Endothelial cell of umbilical vein (primary cell): Measurements from ENCODE around the gene AKAP13. TPM values are rescaled to one million over a fixed set of nuclear protein-coding genes. Genes with fewer than 3 reads are reported as not detected.
"Not testable (repeated sequence)": the region's sequence is repeated elsewhere in the genome, so short reads cannot be mapped to it uniquely, and the experiment has no call there.

Source experiments
- BruUV-seq: library from RNA; stranded (reverse); fragments of 400-500 nt; replicated peaks from 2 replicates; lab custom pipeline; 2021; lab: Mats Ljungman, UMichigan
- CTCF ChIA-PET: fragments of 300-600, 350-600 bp; sonication (Branson Sonifier 250); formaldehyde crosslinking; loops from one replicate; lab custom pipeline; 2021; ENCODE audit warnings: antibody characterized with exemption, inconsistent platforms; lab: Charles Lee
- POLR2A ChIA-PET: fragments of 300-600, 350-600 bp; sonication (Branson Sonifier 250); formaldehyde crosslinking; loops from one replicate; lab custom pipeline; 2021; ENCODE audit warnings: antibody characterized with exemption, inconsistent platforms; lab: Charles Lee
- DNase-seq: peaks from one replicate; pipeline ENCODE4 v3.0.0-alpha.2; 2011; ENCODE audit warnings: low read depth, low spot score
- FAIRE-seq: peaks from 2 replicates; lab custom pipeline; 2011; peaks lifted over from hg19 to GRCh38; lab: Jason Lieb, UNC
- H2AFZ ChIP-seq: 2 replicates; pipeline ENCODE4 v1.6.0; 2012; ENCODE audit warnings: low read depth, low read length, control low read depth, inconsistent platforms
- H3K27ac ChIP-seq: 2 replicates; pipeline ENCODE4 v1.5.1; 2011; ENCODE audit warnings: low read depth, mild to moderate bottlenecking, control low read depth, low read length, moderate library complexity; ENCODE audit not compliant: insufficient read depth
- H3K27me3 ChIP-seq, 2 experiments: 2 replicates each; pipeline versions ENCODE4 v1.6.0 to v1.6.1; 2011; ENCODE audit warnings: low read length in 2 of 2, mixed read lengths in 1 of 2; ENCODE audit not compliant: control insufficient read depth in 2 of 2, insufficient read depth in 2 of 2
- H3K36me3 ChIP-seq, 2 experiments: 2 replicates in 1 of 2; 3 replicates in 1 of 2; pipeline ENCODE4 v1.5.1; 2011; ENCODE audit warnings: low read length in 2 of 2, mild to moderate bottlenecking in 1 of 2, moderate library complexity in 1 of 2; ENCODE audit not compliant: control insufficient read depth in 2 of 2, insufficient read depth in 2 of 2; ENCODE audit errors: extremely low read depth in 1 of 2
- H3K4me1 ChIP-seq: 3 replicates; pipeline ENCODE4 v1.5.1; 2011; ENCODE audit warnings: mild to moderate bottlenecking, low read length; ENCODE audit not compliant: control insufficient read depth, insufficient read depth; ENCODE audit errors: extremely low read depth
- H3K4me2 ChIP-seq: 2 replicates; pipeline ENCODE4 v1.6.1; 2011; ENCODE audit warnings: low read length, control low read depth, mixed read lengths; ENCODE audit not compliant: insufficient read depth
- H3K4me3 ChIP-seq, 3 experiments: fragments of 200-600 bp in 1 of 3; sonication (generic), shearing (Covaris generic) in 1 of 3; replicated peaks in 1 of 3; 2 replicates each; pipeline ENCODE4 v1.5.1; 2011 to 2016; ENCODE audit warnings: control low read depth in 3 of 3, low read length in 3 of 3, mild to moderate bottlenecking in 2 of 3, inconsistent platforms in 1 of 3, low read depth in 1 of 3, moderate library complexity in 1 of 3; ENCODE audit not compliant: insufficient read depth in 1 of 3
- H3K79me2 ChIP-seq: 2 replicates; pipeline ENCODE4 v1.6.0; 2012; ENCODE audit warnings: low read length, inconsistent platforms; ENCODE audit not compliant: control insufficient read depth, insufficient read depth
- H3K9ac ChIP-seq: replicated peaks from 2 replicates; pipeline ENCODE3; 2011; ENCODE audit warnings: low read length, control low read depth; ENCODE audit not compliant: insufficient read depth; ENCODE audit errors: extremely low read depth
- H3K9me1 ChIP-seq: replicated peaks from 3 replicates; pipeline ENCODE4 v1.6.0; 2011; ENCODE audit warnings: mild to moderate bottlenecking, low read length; ENCODE audit not compliant: control insufficient read depth, insufficient read depth; ENCODE audit errors: extremely low read depth
- H3K9me3 ChIP-seq: replicated peaks from 2 replicates; pipeline ENCODE4 v1.5.1; 2012; ENCODE audit warnings: low read length, inconsistent platforms; ENCODE audit not compliant: control insufficient read depth, insufficient read depth
- H4K20me1 ChIP-seq: replicated peaks from 2 replicates; pipeline ENCODE3; 2011; ENCODE audit warnings: mild to moderate bottlenecking, low read length; ENCODE audit not compliant: control insufficient read depth, insufficient read depth; ENCODE audit errors: extremely low read depth
- FOS ChIP-seq: IDR thresholded peaks from 2 replicates; pipeline ENCODE4 v1.6.1; 2011; ENCODE audit warnings: mild to moderate bottlenecking, low read length, moderate library complexity, borderline replicate concordance; ENCODE audit not compliant: insufficient read depth
- GATA2 ChIP-seq: IDR thresholded peaks from 2 replicates; pipeline ENCODE4 v1.7.0; 2011; ENCODE audit warnings: low read depth, mild to moderate bottlenecking, moderate library complexity, mixed read lengths, low read length; ENCODE audit not compliant: insufficient read length, insufficient read depth
- JUN ChIP-seq: IDR thresholded peaks from 2 replicates; pipeline ENCODE4 v1.6.1; 2011; ENCODE audit warnings: borderline replicate concordance, low read depth; ENCODE audit not compliant: insufficient read length, insufficient read depth
- POLR2A ChIP-seq: IDR thresholded peaks from 2 replicates; pipeline ENCODE4 v1.6.1; 2012; ENCODE audit warnings: low read depth, mild to moderate bottlenecking, control low read depth, low read length
- dilution Hi-C: fragments of 300-500 bp; cut with MboI; formaldehyde crosslinking; loops from one replicate; pipeline ENCODE4 v1.15.0; 2019; ENCODE audit warnings: low sequenced_read_pairs; ENCODE audit not compliant: extremely low pct_ligation_motif_present
- intact Hi-C: fragments of 100-400 bp; cut with micrococcal nuclease; formaldehyde crosslinking; loops from one replicate; pipeline ENCODE4 v1.10.0; 2022
- polyA plus RNA-seq, 4 experiments: library from polyadenylated mRNA; depleted of rRNA in 3 of 4; stranded (reverse) in 3 of 4; unstranded in 1 of 4; fragments of >200 nt; gene quantifications; 2 replicates each; pipeline versions ENCODE4 v1.2.1 to v1.2.3, GENCODE V29; 2011 to 2012; ENCODE audit warnings: missing spikeins in 1 of 4
- total RNA-seq: library from RNA; stranded (reverse); gene quantifications from 2 replicates; pipeline ENCODE4 v1.2.3, GENCODE V29; 2021
- TF ChIP-seq, protein P1 (sequence below), 2 donors: IDR thresholded peaks; 1 replicate in 1 of 2; 2 replicates in 1 of 2; pipeline ENCODE4 v1.5.1; 2011; ENCODE audit warnings: low read length in 2 of 2, mild to moderate bottlenecking in 2 of 2, moderate library complexity in 2 of 2, control low read depth in 1 of 2, inconsistent platforms in 1 of 2, low read depth in 1 of 2; ENCODE audit not compliant: insufficient read depth in 1 of 2; ENCODE audit errors: extremely low read depth in 1 of 2

AKAP13 gene
- total and polyA plus RNA-seq, 2 donors (not counting 3 experiments of a cell fraction or from before 2014, with no cell fraction given) = 22.8 to 87.8 TPM

DNA sequence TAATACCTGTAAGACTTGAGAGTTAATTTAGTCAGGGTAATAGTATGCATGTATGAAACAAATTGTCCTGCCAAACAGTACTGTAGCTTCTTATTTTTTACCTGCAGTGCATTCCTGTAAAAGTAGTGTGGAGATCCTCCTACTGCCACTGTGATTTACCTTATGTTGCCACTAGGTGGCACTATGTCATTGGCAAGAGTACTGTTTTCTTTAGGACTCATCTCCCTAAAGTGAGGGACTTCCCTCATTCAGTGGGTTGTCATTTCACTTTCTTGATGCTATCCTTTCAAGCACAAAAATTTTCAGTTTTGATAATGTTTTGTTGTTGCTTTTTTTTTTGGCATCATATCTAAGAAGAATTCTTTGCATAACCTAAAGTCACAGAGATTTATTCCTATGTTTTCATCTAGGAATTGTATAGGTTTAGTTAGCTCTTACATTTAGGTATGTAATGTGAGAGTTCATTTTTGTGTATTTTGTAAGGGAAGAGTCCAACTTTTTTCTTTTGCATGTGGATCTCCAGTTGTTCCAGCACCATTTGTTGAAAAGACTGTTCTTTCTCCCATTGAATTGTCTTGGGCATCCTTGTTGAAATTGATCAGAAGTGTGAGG lies 105.7 kb downstream of the AKAP13 start:
- FAIRE-seq (no peak), DNase-seq (peak; percentile 78)
- H3K79me2 ChIP-seq = peaks cover 15% of the 10 kb centered on the region
- no TSS peak for BruUV-seq
- no peaks in the 10 kb centered on the region for H4K20me1 ChIP-seq
- TF ChIP-seq FOS (no peak), GATA2 (no peak), POLR2A (no peak), JUN (no peak)
- TF ChIP-seq, protein P1, sequence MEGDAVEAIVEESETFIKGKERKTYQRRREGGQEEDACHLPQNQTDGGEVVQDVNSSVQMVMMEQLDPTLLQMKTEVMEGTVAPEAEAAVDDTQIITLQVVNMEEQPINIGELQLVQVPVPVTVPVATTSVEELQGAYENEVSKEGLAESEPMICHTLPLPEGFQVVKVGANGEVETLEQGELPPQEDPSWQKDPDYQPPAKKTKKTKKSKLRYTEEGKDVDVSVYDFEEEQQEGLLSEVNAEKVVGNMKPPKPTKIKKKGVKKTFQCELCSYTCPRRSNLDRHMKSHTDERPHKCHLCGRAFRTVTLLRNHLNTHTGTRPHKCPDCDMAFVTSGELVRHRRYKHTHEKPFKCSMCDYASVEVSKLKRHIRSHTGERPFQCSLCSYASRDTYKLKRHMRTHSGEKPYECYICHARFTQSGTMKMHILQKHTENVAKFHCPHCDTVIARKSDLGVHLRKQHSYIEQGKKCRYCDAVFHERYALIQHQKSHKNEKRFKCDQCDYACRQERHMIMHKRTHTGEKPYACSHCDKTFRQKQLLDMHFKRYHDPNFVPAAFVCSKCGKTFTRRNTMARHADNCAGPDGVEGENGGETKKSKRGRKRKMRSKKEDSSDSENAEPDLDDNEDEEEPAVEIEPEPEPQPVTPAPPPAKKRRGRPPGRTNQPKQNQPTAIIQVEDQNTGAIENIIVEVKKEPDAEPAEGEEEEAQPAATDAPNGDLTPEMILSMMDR (IDR thresholded peaks at IDR 0.05; ENCODE audit: extremely low read depth in 1 of 2, insufficient read depth in 1 of 2, low read depth in 1 of 2, low read length in 2 of 2) = peak; percentile 58 to 69
- dilution Hi-C loops (no loop called here), intact Hi-C loops (loop anchor here (5.0 kb wide), 2 partner anchors 96 to 356 kb away; no protein-coding TSS in a partner anchor)
- H3K36me3 ChIP-seq = no peaks in the 10 kb centered on the region
- ChIA-PET CTCF (interaction anchor here (0.9 to 6.6 kb wide), 21 partner anchors 8 to 257 kb away, joined by 3 to 49 read pairs (median 4); no protein-coding TSS in a partner anchor), POLR2A (no interaction called here)
- H3K9me3 ChIP-seq = no peaks in the 10 kb centered on the region
- H3K4me3 ChIP-seq = no peak overlapping the region
- no peak overlapping the region for H2AFZ ChIP-seq
- H3K27ac ChIP-seq = no peak overlapping the region
- H3K9me1 ChIP-seq = no peaks in the 10 kb centered on the region
- peaks cover 4% of the 10 kb centered on the region for H3K4me1 ChIP-seq
- no peaks in the 10 kb centered on the region for H3K27me3 ChIP-seq
- H3K4me2 ChIP-seq = no peak overlapping the region
- no peak overlapping the region for H3K9ac ChIP-seq

DNA sequence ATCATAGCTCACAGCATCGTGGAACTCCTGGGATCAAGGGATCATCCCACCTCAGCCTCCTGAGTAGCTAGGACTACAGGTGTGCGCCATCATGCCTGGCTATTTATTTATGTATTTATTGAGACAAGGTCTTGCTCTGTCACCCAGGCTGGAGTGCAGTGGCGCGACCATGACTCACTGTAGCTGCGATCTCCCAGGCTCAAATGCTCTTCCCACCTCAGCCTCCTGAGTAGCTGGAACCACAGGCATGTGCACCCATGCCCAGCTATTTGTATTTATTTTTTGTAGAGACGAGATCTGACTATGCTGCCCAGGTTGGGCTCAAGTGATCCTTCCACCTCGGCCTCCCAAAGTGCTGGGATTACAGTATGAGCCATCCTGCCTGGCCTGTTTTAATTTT lies 107.4 kb downstream of the AKAP13 start:
- CTCF ChIA-PET = interaction anchor here (1.3 to 6.6 kb wide), 4 partner anchors 12 to 191 kb away, joined by 3 to 49 read pairs (median 18); no protein-coding TSS in a partner anchor
- not testable (repeated sequence) for H3K27me3 ChIP-seq

More for the DNA sequence above, 107.4 kb downstream of the AKAP13 start:
- H4K20me1 ChIP-seq, H3K27ac ChIP-seq, H3K4me2 ChIP-seq, DNase-seq, H3K36me3 ChIP-seq, H3K9me3 ChIP-seq, BruUV-seq, H3K9ac ChIP-seq, FAIRE-seq, H2AFZ ChIP-seq, H3K9me1 ChIP-seq, dilution Hi-C loops, H3K4me3 ChIP-seq, H3K4me1 ChIP-seq, POLR2A ChIA-PET: not testable (repeated sequence)
- H3K79me2 ChIP-seq = peaks cover 10% of the 10 kb centered on the region
- intact Hi-C loops = loop anchor here (5.0 kb wide), 2 partner anchors 95 to 355 kb away; no protein-coding TSS in a partner anchor
